HepG2 (cell line): ENCODE results near the gene PIK3R5. TPM values are rescaled to one million over a fixed set of nuclear protein-coding genes. Genes with fewer than 3 reads are reported as not detected.

Experiments
- ATAC-seq: fragments of 200-7000 bp; cut with Tn5 transposase; 3 replicates; pipeline ENCODE4 v1.9.1; 2020; ENCODE audit warnings: mild to moderate bottlenecking, moderate library complexity
- BruUV-seq: library from RNA; stranded (reverse); fragments of 400-500 nt; replicated peaks from 2 replicates; lab custom pipeline; 2021; lab: Mats Ljungman, UMichigan
- CTCF ChIA-PET: fragments of 300-600 bp; formaldehyde crosslinking; extraction: SDS; loops from one replicate; lab custom pipeline; 2021; ENCODE audit warnings: low total read pairs, inconsistent platforms, low intra/inter-chr PET ratio; lab: Yijun Ruan, JAX
- POLR2A ChIA-PET: fragments of 350-600 bp; sonication (Branson Sonifier 250); formaldehyde crosslinking; loops from one replicate; lab custom pipeline; 2020; ENCODE audit warnings: antibody characterized with exemption, inconsistent platforms; lab: Yijun Ruan, JAX
- DNase-seq: peaks from one replicate; pipeline ENCODE4 v3.0.0-alpha.2; 2015; ENCODE audit warnings: low spot score
- FAIRE-seq: peaks from 3 replicates; lab custom pipeline; 2011; peaks lifted over from hg19 to GRCh38; lab: Jason Lieb, UNC
- H2AFZ ChIP-seq: one replicate; pipeline ENCODE4 v1.6.1; 2011; ENCODE audit warnings: low read length, inconsistent platforms
- H3K27ac ChIP-seq: fragments of 300-600 bp; 3 replicates; pipeline ENCODE4 v1.8.0; 2011; ENCODE audit warnings: mixed run types, mild to moderate bottlenecking, mixed read lengths, low read length, inconsistent platforms; ENCODE audit not compliant: insufficient read depth; ENCODE audit errors: extremely low read length
- H3K27me3 ChIP-seq, 2 experiments: fragments of 200-600 bp in 1 of 2; 2 replicates in 1 of 2; 3 replicates in 1 of 2; pipeline versions ENCODE4 v1.6.0 to v1.8.0; 2011; ENCODE audit warnings: low read length in 2 of 2, mild to moderate bottlenecking in 2 of 2, moderate library complexity in 2 of 2, inconsistent platforms in 1 of 2; ENCODE audit not compliant: insufficient read depth in 2 of 2, control insufficient read depth in 1 of 2
- H3K36me3 ChIP-seq, 2 experiments: fragments of 200-600 bp in 1 of 2; replicated peaks in 1 of 2; 2 replicates in 1 of 2; 3 replicates in 1 of 2; pipeline versions ENCODE4 v1.5.1 to v1.8.0; 2011; ENCODE audit warnings: low read length in 2 of 2, inconsistent platforms in 1 of 2; ENCODE audit not compliant: insufficient read depth in 2 of 2, control insufficient read depth in 1 of 2
- H3K4me1 ChIP-seq: 2 replicates; pipeline ENCODE4 v1.5.1; 2012; ENCODE audit warnings: low read length, inconsistent platforms; ENCODE audit not compliant: insufficient read depth
- H3K4me2 ChIP-seq: 2 replicates; pipeline ENCODE4 v1.6.0; 2011; ENCODE audit warnings: low read depth, low read length, inconsistent platforms
- H3K4me3 ChIP-seq, 3 experiments: fragments of 200-600 bp in 1 of 3; sonication (generic), shearing (Covaris generic) in 1 of 3; replicated peaks in 1 of 3; 2 replicates each; pipeline ENCODE4 v1.5.1; 2011 to 2016; ENCODE audit warnings: low read length in 3 of 3, inconsistent platforms in 2 of 3, low read depth in 2 of 3, mild to moderate bottlenecking in 2 of 3, control low read depth in 1 of 3, mixed read lengths in 1 of 3; ENCODE audit not compliant: insufficient read depth in 1 of 3
- H3K79me2 ChIP-seq: one replicate; pipeline ENCODE4 v1.6.1; 2011; ENCODE audit warnings: low read length, inconsistent platforms; ENCODE audit not compliant: insufficient read depth
- H3K9ac ChIP-seq: 2 replicates; pipeline ENCODE4 v1.6.0; 2011; ENCODE audit warnings: mild to moderate bottlenecking, low read depth, low read length, inconsistent platforms; ENCODE audit not compliant: insufficient read depth
- H3K9me3 ChIP-seq: 2 replicates; pipeline ENCODE4 v1.5.1; 2012; ENCODE audit warnings: mild to moderate bottlenecking, low read length
- H4K20me1 ChIP-seq: 2 replicates; pipeline ENCODE4 v1.6.0; 2011; ENCODE audit warnings: inconsistent platforms, mild to moderate bottlenecking, low read length, moderate library complexity; ENCODE audit not compliant: insufficient read depth
- E2F2 ChIP-seq: sonication (generic); formaldehyde crosslinking; IDR thresholded peaks from 2 replicates; pipeline ENCODE4 v1.4.0; 2020; ENCODE audit warnings: missing genetic modification reagents, borderline replicate concordance
- HNRNPK ChIP-seq: fragments of 200-400 bp; formaldehyde crosslinking; IDR thresholded peaks from 2 replicates; pipeline ENCODE4 v1.6.1; 2018; ENCODE audit warnings: low read length, low read depth, moderate library complexity, mild to moderate bottlenecking; ENCODE audit not compliant: poor library complexity, severe bottlenecking
- MBNL3 ChIP-seq: fragments of 250-450 bp; sonication (Bioruptor Pico); conservative IDR thresholded peaks from 2 replicates; pipeline ENCODE4 v1.8.0; 2022; ENCODE audit warnings: mild to moderate bottlenecking, inconsistent platforms
- ZBTB8A ChIP-seq: sonication (generic); formaldehyde crosslinking; IDR thresholded peaks from 2 replicates; pipeline ENCODE4 v1.4.0; 2020; ENCODE audit warnings: mild to moderate bottlenecking, low read depth, missing genetic modification reagents, borderline replicate concordance
- ZC3H4 ChIP-seq: sonication (generic); formaldehyde crosslinking; IDR thresholded peaks from 2 replicates; pipeline ENCODE4 v1.4.0; 2020; ENCODE audit warnings: missing genetic modification reagents, borderline replicate concordance
- ZFX ChIP-seq: sonication (generic); formaldehyde crosslinking; IDR thresholded peaks from 2 replicates; pipeline ENCODE4 v1.4.0; 2020; ENCODE audit warnings: mild to moderate bottlenecking, low read depth, missing genetic modification reagents, moderate library complexity
- ZNF232 ChIP-seq: sonication (generic); formaldehyde crosslinking; IDR thresholded peaks from 2 replicates; pipeline ENCODE4 v1.4.0; 2020; ENCODE audit warnings: missing genetic modification reagents, borderline replicate concordance
- ZNF326 ChIP-seq: sonication (generic); formaldehyde crosslinking; IDR thresholded peaks from 2 replicates; pipeline ENCODE4 v1.4.0; 2020; ENCODE audit warnings: missing genetic modification reagents, borderline replicate concordance
- ZNF510 ChIP-seq: sonication (generic); formaldehyde crosslinking; IDR thresholded peaks from 2 replicates; pipeline ENCODE4 v1.4.0; 2020; ENCODE audit warnings: low read depth, mild to moderate bottlenecking, missing genetic modification reagents
- ZNF550 ChIP-seq: sonication (generic); formaldehyde crosslinking; IDR thresholded peaks from 2 replicates; pipeline ENCODE4 v1.4.0; 2020; ENCODE audit warnings: mild to moderate bottlenecking, missing genetic modification reagents, borderline replicate concordance
- ZXDC ChIP-seq: sonication (generic); formaldehyde crosslinking; IDR thresholded peaks from 2 replicates; pipeline ENCODE4 v1.5.0; 2020; ENCODE audit warnings: mild to moderate bottlenecking, missing genetic modification reagents
- WGBS: methylation state at CpG from one replicate; pipeline ENCODE4 v1.1.6; 2017; ENCODE audit warnings: low lambda C conversion rate; 5-methylcytosine and 5-hydroxymethylcytosine counted together
- in situ Hi-C: cut with HindIII; loops from 2 replicates; pipeline ENCODE4 v1.10.0; 2017; ENCODE audit warnings: low pct_unique_long_range_greater_than_20kb; ENCODE audit not compliant: extremely low pct_ligation_motif_present
- intact Hi-C: fragments of 100-400 bp; cut with micrococcal nuclease; formaldehyde crosslinking; loops from one replicate; pipeline ENCODE4 v1.10.0; 2022; ENCODE audit not compliant: unreplicated experiment
- polyA plus RNA-seq, 8 experiments: library from polyadenylated mRNA; depleted of rRNA in 3 of 8; stranded (reverse) in 7 of 8; unstranded in 1 of 8; fragments of >200 nt; fragmentation: Illumina TruSeq in 4 of 8; extraction: Trizol in 4 of 8; gene quantifications; 2 replicates each; pipeline versions ENCODE4 v1.2.1 to v1.2.3, GENCODE V29; 2011 to 2016; ENCODE audit warnings: low read depth in 4 of 8, missing spikeins in 1 of 8, mixed read lengths in 1 of 8; ENCODE audit not compliant: insufficient read depth in 1 of 8
- total RNA-seq, 5 experiments: library from RNA; depleted of rRNA; stranded (reverse); fragments of >200 nt; fragmentation: Illumina TruSeq; extraction: Trizol; gene quantifications; 2 replicates each; pipeline ENCODE4 v1.2.3, GENCODE V29; 2016; ENCODE audit warnings: low read depth in 1 of 5

Gene PIK3R5
- total and polyA plus RNA-seq, 2 of the 13 experiments (the other 11 are each of a cell fraction or from before 2014, with no cell fraction given): not detected

DNA sequence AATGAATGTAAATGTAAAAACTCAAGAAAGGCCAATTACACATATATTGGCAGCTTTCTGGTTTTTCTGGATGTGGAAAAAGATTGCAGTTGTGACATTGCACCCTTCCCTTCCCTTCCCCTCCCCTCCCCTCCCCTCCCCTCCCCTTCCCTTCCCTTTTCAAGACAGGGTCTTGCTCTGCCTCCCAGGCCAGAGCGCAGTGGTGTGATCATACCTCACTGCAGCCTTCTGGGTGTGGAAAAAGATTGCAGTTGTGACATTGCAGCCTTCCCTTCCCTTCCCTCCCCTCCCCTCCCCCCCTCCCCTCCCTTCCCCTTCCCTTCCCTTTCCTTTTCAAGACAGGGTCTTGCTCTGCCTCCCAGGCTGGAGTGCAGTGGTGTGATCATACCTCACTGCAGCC is 41.7 kb downstream of the PIK3R5 start:
- DNase-seq (no peak), ATAC-seq (no peak), FAIRE-seq (no peak)
- Histone ChIP-seq H4K20me1 (no peaks in the 10 kb centered on the region), H3K9ac (no peak overlapping the region), H2AFZ (no peak overlapping the region), H3K36me3 (no peaks in the 10 kb centered on the region), H3K79me2 (no peaks in the 10 kb centered on the region), H3K4me3 (no peak overlapping the region), H3K4me1 (no peaks in the 10 kb centered on the region), H3K27ac (no peak overlapping the region), H3K27me3 (no peaks in the 10 kb centered on the region; a peak in 1 of 5 replicates), H3K9me3 (peaks cover 19% of the 10 kb centered on the region), H3K4me2 (no peak overlapping the region)
- POLR2A ChIA-PET: no interaction called here
- CTCF ChIA-PET: no interaction called here
- BruUV-seq: no TSS peak
- intact Hi-C loops (no loop called here), in situ Hi-C loops (no loop called here)
- TF ChIP-seq ZXDC (CRISPR knock-in tag) (no peak), HNRNPK (peak; percentile 68)
- WGBS: 6% methylated on average over 1 of the region's 1 CpG

DNA sequence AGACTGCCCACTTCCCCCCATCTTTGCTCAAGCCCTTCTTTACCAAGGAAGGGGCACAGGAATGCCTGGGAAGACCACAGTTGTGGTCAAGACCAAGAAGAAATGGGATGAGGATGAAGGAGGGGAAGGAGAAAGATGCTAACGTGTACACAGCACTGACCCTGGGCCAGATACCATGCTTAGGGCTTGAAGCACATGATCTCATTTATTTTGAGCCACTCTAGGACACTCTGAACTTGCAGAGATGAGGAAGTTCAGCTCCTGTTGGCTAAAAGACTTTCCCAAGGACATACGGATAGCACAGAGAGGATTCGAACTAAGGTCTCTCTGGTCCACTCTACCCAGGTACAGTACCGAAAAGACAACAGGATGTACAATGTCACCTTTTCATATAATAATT is 42.6 kb downstream of the PIK3R5 start:
- WGBS: 30% methylated on average over 4 of the region's 4 CpGs
- no peak for DNase-seq
- H3K4me3 ChIP-seq: no peak overlapping the region
- no peak overlapping the region for H2AFZ ChIP-seq
- no peaks in the 10 kb centered on the region for H3K79me2 ChIP-seq
- intact Hi-C loops: no loop called here
- no peak for ATAC-seq
- in situ Hi-C loops: no loop called here
- H3K27ac ChIP-seq: no peak overlapping the region
- no peak for FAIRE-seq
- ChIA-PET CTCF (no interaction called here), POLR2A (no interaction called here)
- BruUV-seq: no TSS peak
- H3K36me3 ChIP-seq: no peaks in the 10 kb centered on the region
- no peaks in the 10 kb centered on the region; a peak in 1 of 5 replicates for H3K27me3 ChIP-seq
- H3K9me3 ChIP-seq: peaks cover 11% of the 10 kb centered on the region
- H3K9ac ChIP-seq: no peak overlapping the region
- H3K4me1 ChIP-seq: no peaks in the 10 kb centered on the region
- no peak overlapping the region for H3K4me2 ChIP-seq
- no peaks in the 10 kb centered on the region for H4K20me1 ChIP-seq
- TF ChIP-seq MBNL3 (CRISPR knock-in tag): no peak
- no peak for TF ChIP-seq ZNF510 (CRISPR knock-in tag)
- no peak for TF ChIP-seq E2F2 (CRISPR knock-in tag)
- TF ChIP-seq ZNF232: no peak
- TF ChIP-seq ZNF326 (CRISPR knock-in tag): no peak
- no peak for TF ChIP-seq ZFX
- TF ChIP-seq ZBTB8A (CRISPR knock-in tag): no peak
- TF ChIP-seq ZC3H4 (CRISPR knock-in tag): no peak
- no peak for TF ChIP-seq ZNF550 (CRISPR knock-in tag)
